GM12878 (cell line): ENCODE results near the gene FARSB. TPM values are rescaled to one million over a fixed set of nuclear protein-coding genes. Genes with fewer than 3 reads are reported as not detected.

Experiments used
- ATAC-seq: fragments of 200-7000 bp; cut with Tn5 transposase; 3 replicates; pipeline ENCODE4 v1.9.1; 2020; ENCODE audit warnings: mild to moderate bottlenecking, moderate library complexity
- BruUV-seq: library from RNA; stranded (reverse); fragments of 400-500 nt; replicated peaks from 2 replicates; lab custom pipeline; 2021; lab: Mats Ljungman, UMichigan
- CTCF ChIA-PET: fragments of 300-600 bp; sonication (Branson Sonifier 250); formaldehyde crosslinking; extraction: SDS; loops from one replicate; lab custom pipeline; 2021; ENCODE audit warnings: inconsistent platforms; lab: Yijun Ruan, JAX
- POLR2A ChIA-PET: fragments of 350-600 bp; formaldehyde crosslinking; extraction: SDS; loops from one replicate; lab custom pipeline; 2021; ENCODE audit warnings: inconsistent platforms; lab: Charles Lee
- RAD21 ChIA-PET: fragments of 300-600 bp; sonication (Branson Sonifier 250); formaldehyde crosslinking; loops from one replicate; lab custom pipeline; 2023; ENCODE audit warnings: antibody characterized with exemption; ENCODE audit not compliant: unreplicated experiment; lab: Charles Lee
- SMC1A ChIA-PET: fragments of 300-600 bp; sonication (Branson Sonifier 250); formaldehyde crosslinking; loops from one replicate; lab custom pipeline; 2023; ENCODE audit not compliant: unreplicated experiment, uncharacterized antibody; lab: Charles Lee
- DNase-seq: peaks from one replicate; pipeline ENCODE4 v3.0.0-alpha.2; 2011; ENCODE audit warnings: low read depth, low spot score
- FAIRE-seq: peaks from 3 replicates; lab custom pipeline; 2011; peaks lifted over from hg19 to GRCh38; lab: Jason Lieb, UNC
- H2AFZ ChIP-seq: 2 replicates; pipeline ENCODE4 v1.6.0; 2011; ENCODE audit warnings: low read depth, low read length, control low read depth; ENCODE audit not compliant: control insufficient read depth
- H3K27ac ChIP-seq: 2 replicates; pipeline ENCODE4 v1.5.1; 2011; ENCODE audit warnings: control low read depth; ENCODE audit not compliant: control insufficient read depth, insufficient read depth
- H3K27me3 ChIP-seq, 2 experiments: replicated peaks in 1 of 2; 2 replicates each; pipeline versions ENCODE4 v1.6.0 to v1.6.1; 2011; ENCODE audit warnings: low read length in 1 of 2; ENCODE audit not compliant: control insufficient read depth in 2 of 2, insufficient read depth in 2 of 2
- H3K36me3 ChIP-seq, 2 experiments: 2 replicates each; pipeline ENCODE4 v1.5.1; 2011; ENCODE audit warnings: low read length in 1 of 2; ENCODE audit not compliant: control insufficient read depth in 2 of 2, insufficient read depth in 2 of 2
- H3K4me1 ChIP-seq: 2 replicates; pipeline ENCODE4 v1.6.1; 2011; ENCODE audit warnings: mild to moderate bottlenecking, low read length, moderate library complexity, mixed read lengths; ENCODE audit not compliant: control insufficient read depth, insufficient read depth
- H3K4me2 ChIP-seq: 2 replicates; pipeline ENCODE4 v1.6.0; 2011; ENCODE audit warnings: control low read depth; ENCODE audit not compliant: control insufficient read depth, insufficient read depth
- H3K4me3 ChIP-seq: fragments of 200-600 bp; sonication (generic); 2 replicates; pipeline ENCODE4 v1.5.1; 2016
- H3K79me2 ChIP-seq: 2 replicates; pipeline ENCODE4 v1.6.0; 2011; ENCODE audit warnings: low read length; ENCODE audit not compliant: control insufficient read depth, insufficient read depth
- H3K9ac ChIP-seq: 2 replicates; pipeline ENCODE4 v1.8.0; 2011; ENCODE audit warnings: low read length, control low read depth, mixed read lengths; ENCODE audit not compliant: control insufficient read depth, insufficient read depth
- H3K9me3 ChIP-seq: replicated peaks from 3 replicates; pipeline ENCODE4 v1.5.1; 2011; ENCODE audit warnings: mild to moderate bottlenecking, low read length; ENCODE audit not compliant: control insufficient read depth, insufficient read depth
- H4K20me1 ChIP-seq: 2 replicates; pipeline ENCODE4 v1.6.0; 2011; ENCODE audit not compliant: control insufficient read depth, insufficient read depth
- BMI1 ChIP-seq: fragments of 450-650 bp; IDR thresholded peaks from 2 replicates; pipeline ENCODE4 v1.6.1; 2016; ENCODE audit warnings: mild to moderate bottlenecking, moderate library complexity, borderline replicate concordance
- CHD1 ChIP-seq: IDR thresholded peaks from 2 replicates; pipeline ENCODE4 v1.6.1; 2012; ENCODE audit warnings: low read depth, low read length, improper control_type of control experiment
- ESRRA ChIP-seq: IDR thresholded peaks from 2 replicates; pipeline ENCODE4 v1.6.1; 2012; ENCODE audit warnings: mild to moderate bottlenecking, low read length, improper control_type of control experiment
- IKZF1 ChIP-seq: fragments of 450-650 bp; conservative IDR thresholded peaks from 2 replicates; pipeline ENCODE4 v1.6.1; 2017; ENCODE audit warnings: antibody characterized with exemption, mild to moderate bottlenecking
- SP1 ChIP-seq: IDR thresholded peaks from one replicate; pipeline ENCODE4 v1.6.1; 2011; ENCODE audit warnings: low read depth, low read length
- SPI1 ChIP-seq: IDR thresholded peaks from 2 replicates; pipeline ENCODE4 v1.6.1; 2011; ENCODE audit warnings: low read depth, mild to moderate bottlenecking, low read length, moderate library complexity, borderline replicate concordance; ENCODE audit not compliant: insufficient read depth
- TAF1 ChIP-seq: IDR thresholded peaks from 2 replicates; pipeline ENCODE4 v1.6.1; 2011; ENCODE audit warnings: mild to moderate bottlenecking, low read depth, low read length, borderline replicate concordance
- ZNF207 ChIP-seq: fragments of 450-650 bp; IDR thresholded peaks from 2 replicates; pipeline ENCODE4 v1.6.1; 2014; ENCODE audit warnings: antibody characterized with exemption, mild to moderate bottlenecking, borderline replicate concordance
- ZNF217 ChIP-seq: fragments of 450-650 bp; IDR thresholded peaks from 2 replicates; pipeline ENCODE4 v1.6.1; 2017; ENCODE audit warnings: antibody characterized with exemption, mild to moderate bottlenecking
- WGBS: methylation state at CpG from one replicate; pipeline ENCODE4 v1.1.6; 2016; ENCODE audit warnings: low lambda C conversion rate; ENCODE audit not compliant: insufficient replicate concordance, insufficient coverage; ENCODE audit errors: missing lambda C conversion rate; 5-methylcytosine and 5-hydroxymethylcytosine counted together
- in situ Hi-C: fragments of 300-500 bp; cut with MboI; formaldehyde crosslinking; loops from 9 replicates; pipeline ENCODE4 v1.14.3; 2018; ENCODE audit warnings: mixed read lengths
- intact Hi-C: fragments of 100-400 bp; cut with micrococcal nuclease; formaldehyde crosslinking; loops from one replicate; pipeline ENCODE4 v1.14.2; 2022; ENCODE audit not compliant: unreplicated experiment
- polyA plus RNA-seq, 11 experiments: library from polyadenylated mRNA; depleted of rRNA in 4 of 11; unstranded in 6 of 11; stranded (reverse) in 5 of 11; fragments of >200 nt; fragmentation: Nextera tagmentation in 4 of 11; fragmentation: Illumina TruSeq in 1 of 11; extraction: Ambion mirVana in 4 of 11; extraction: Trizol in 1 of 11; gene quantifications; 1 replicate in 1 of 11; 2 replicates in 10 of 11; pipeline versions ENCODE4 v1.2.1 to v1.2.3, GENCODE V29; 2011 to 2016; ENCODE audit warnings: inconsistent platforms in 2 of 11, missing spikeins in 2 of 11, low read depth in 1 of 11
- total RNA-seq, 4 experiments: library from RNA; depleted of rRNA in 3 of 4; stranded (reverse); fragments of >200 nt in 3 of 4; fragmentation: Illumina TruSeq in 1 of 4; extraction: Trizol in 1 of 4; gene quantifications; 2 replicates each; pipeline versions ENCODE4 v1.2.1 to v1.2.3, GENCODE V29; 2013 to 2021
- TF ChIP-seq, protein P1 (sequence below): fragments of 450-650 bp; IDR thresholded peaks from 2 replicates; pipeline ENCODE4 v1.6.1; 2016; ENCODE audit warnings: mild to moderate bottlenecking, moderate library complexity, borderline replicate concordance
- TF ChIP-seq, protein P2 (sequence below): IDR thresholded peaks from 2 replicates; pipeline ENCODE4 v1.6.1; 2012; ENCODE audit warnings: mild to moderate bottlenecking, low read depth, low read length

FARSB gene
- total and polyA plus RNA-seq, 10 of the 15 experiments (the other 5 are each of a cell fraction or from before 2014, with no cell fraction given), result 32.4 to 127 (median 73.8) TPM

DNA sequence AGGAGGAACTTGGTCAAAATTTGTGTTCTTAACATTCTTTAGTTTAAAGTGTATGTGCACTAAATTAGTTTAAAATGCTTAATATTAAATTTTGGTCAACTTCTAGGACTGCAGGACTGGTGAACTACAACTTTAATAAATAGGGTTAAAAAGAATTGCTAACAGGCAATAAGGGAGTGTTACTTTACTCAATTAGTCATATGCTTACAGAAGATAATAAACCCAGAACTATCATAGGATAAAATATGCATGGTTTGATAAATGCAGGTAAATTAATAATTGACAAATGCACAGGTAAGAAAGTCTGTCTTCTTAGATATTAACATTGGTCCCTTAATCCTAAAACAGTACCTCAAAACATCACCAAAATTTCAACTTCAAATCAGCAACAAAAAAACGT, 20.6 kb downstream of the FARSB start:
- no peaks in the 10 kb centered on the region for H3K4me1 ChIP-seq
- no peak overlapping the region for H3K4me2 ChIP-seq
- H3K79me2 ChIP-seq, result no peaks in the 10 kb centered on the region
- peaks cover 2 to 12% of the 10 kb centered on the region in 2 experiments for H3K36me3 ChIP-seq
- SMC1A ChIA-PET, result no interaction called here
- RAD21 ChIA-PET, result no interaction called here
- CTCF ChIA-PET, result no interaction called here
- DNase-seq (no peak), ATAC-seq (no peak), FAIRE-seq (no peak)
- H3K9ac ChIP-seq, result no peak overlapping the region
- POLR2A ChIA-PET, result no interaction called here
- H4K20me1 ChIP-seq, result no peaks in the 10 kb centered on the region
- no peaks in the 10 kb centered on the region for H3K27me3 ChIP-seq
- 80% methylated on average over 1 of the region's 1 CpG for WGBS
- intact Hi-C loops, result no loop called here
- BruUV-seq, result no TSS peak
- H3K27ac ChIP-seq, result no peak overlapping the region
- no peaks in the 10 kb centered on the region for H3K9me3 ChIP-seq
- H3K4me3 ChIP-seq, result no peak overlapping the region
- TF ChIP-seq SPI1, result no peak
- TF ChIP-seq, protein P1, sequence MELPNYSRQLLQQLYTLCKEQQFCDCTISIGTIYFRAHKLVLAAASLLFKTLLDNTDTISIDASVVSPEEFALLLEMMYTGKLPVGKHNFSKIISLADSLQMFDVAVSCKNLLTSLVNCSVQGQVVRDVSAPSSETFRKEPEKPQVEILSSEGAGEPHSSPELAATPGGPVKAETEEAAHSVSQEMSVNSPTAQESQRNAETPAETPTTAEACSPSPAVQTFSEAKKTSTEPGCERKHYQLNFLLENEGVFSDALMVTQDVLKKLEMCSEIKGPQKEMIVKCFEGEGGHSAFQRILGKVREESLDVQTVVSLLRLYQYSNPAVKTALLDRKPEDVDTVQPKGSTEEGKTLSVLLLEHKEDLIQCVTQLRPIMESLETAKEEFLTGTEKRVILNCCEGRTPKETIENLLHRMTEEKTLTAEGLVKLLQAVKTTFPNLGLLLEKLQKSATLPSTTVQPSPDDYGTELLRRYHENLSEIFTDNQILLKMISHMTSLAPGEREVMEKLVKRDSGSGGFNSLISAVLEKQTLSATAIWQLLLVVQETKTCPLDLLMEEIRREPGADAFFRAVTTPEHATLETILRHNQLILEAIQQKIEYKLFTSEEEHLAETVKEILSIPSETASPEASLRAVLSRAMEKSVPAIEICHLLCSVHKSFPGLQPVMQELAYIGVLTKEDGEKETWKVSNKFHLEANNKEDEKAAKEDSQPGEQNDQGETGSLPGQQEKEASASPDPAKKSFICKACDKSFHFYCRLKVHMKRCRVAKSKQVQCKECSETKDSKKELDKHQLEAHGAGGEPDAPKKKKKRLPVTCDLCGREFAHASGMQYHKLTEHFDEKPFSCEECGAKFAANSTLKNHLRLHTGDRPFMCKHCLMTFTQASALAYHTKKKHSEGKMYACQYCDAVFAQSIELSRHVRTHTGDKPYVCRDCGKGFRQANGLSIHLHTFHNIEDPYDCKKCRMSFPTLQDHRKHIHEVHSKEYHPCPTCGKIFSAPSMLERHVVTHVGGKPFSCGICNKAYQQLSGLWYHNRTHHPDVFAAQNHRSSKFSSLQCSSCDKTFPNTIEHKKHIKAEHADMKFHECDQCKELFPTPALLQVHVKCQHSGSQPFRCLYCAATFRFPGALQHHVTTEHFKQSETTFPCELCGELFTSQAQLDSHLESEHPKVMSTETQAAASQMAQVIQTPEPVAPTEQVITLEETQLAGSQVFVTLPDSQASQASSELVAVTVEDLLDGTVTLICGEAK, result no peak
- no peak for TF ChIP-seq ZNF217
- TF ChIP-seq CHD1, result no peak
- no peak for TF ChIP-seq BMI1
- no peak for TF ChIP-seq TAF1
- TF ChIP-seq SP1, result no peak
- no peak for TF ChIP-seq ESRRA
- no peak for TF ChIP-seq IKZF1
- TF ChIP-seq ZNF207, result no peak
- TF ChIP-seq, protein P2, sequence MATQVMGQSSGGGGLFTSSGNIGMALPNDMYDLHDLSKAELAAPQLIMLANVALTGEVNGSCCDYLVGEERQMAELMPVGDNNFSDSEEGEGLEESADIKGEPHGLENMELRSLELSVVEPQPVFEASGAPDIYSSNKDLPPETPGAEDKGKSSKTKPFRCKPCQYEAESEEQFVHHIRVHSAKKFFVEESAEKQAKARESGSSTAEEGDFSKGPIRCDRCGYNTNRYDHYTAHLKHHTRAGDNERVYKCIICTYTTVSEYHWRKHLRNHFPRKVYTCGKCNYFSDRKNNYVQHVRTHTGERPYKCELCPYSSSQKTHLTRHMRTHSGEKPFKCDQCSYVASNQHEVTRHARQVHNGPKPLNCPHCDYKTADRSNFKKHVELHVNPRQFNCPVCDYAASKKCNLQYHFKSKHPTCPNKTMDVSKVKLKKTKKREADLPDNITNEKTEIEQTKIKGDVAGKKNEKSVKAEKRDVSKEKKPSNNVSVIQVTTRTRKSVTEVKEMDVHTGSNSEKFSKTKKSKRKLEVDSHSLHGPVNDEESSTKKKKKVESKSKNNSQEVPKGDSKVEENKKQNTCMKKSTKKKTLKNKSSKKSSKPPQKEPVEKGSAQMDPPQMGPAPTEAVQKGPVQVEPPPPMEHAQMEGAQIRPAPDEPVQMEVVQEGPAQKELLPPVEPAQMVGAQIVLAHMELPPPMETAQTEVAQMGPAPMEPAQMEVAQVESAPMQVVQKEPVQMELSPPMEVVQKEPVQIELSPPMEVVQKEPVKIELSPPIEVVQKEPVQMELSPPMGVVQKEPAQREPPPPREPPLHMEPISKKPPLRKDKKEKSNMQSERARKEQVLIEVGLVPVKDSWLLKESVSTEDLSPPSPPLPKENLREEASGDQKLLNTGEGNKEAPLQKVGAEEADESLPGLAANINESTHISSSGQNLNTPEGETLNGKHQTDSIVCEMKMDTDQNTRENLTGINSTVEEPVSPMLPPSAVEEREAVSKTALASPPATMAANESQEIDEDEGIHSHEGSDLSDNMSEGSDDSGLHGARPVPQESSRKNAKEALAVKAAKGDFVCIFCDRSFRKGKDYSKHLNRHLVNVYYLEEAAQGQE, result no peak
- H2AFZ ChIP-seq, result no peak overlapping the region
- in situ Hi-C loops, result no loop called here
